ENCODE results near the gene WARS2.

Gene WARS2

GRCh38 chr1:119002028-119002686 lies 138.3 kb downstream of the WARS2 start:
- no peak overlapping the region for H3K4me3 ChIP-seq (replicated peaks; ENCODE audit: low read depth, low read length)

GRCh38 chr1:119001181-119002027 lies 139.0 kb downstream of the WARS2 start:
- H3K36me3 ChIP-seq (ENCODE audit: control insufficient read depth, insufficient read depth, low read length): no peaks in the 10 kb centered on the region
- H3K27me3 ChIP-seq (replicated peaks; ENCODE audit: control insufficient read depth, insufficient read depth, low read length): peaks cover 2% of the 10 kb centered on the region
- TF ChIP-seq CTCF (IDR thresholded peaks at IDR 0.05; ENCODE audit: insufficient read depth, low read length, poor library complexity, severe bottlenecking): no peak
- no peak overlapping the region; the same call in 1 of the 2 replicates for H3K4me3 ChIP-seq (replicated peaks; ENCODE audit: low read depth, low read length)
- DNase-seq (ENCODE audit: extremely low read depth, insufficient read length): no peak

More at GRCh38 chr1:119002028-119002686, 138.3 kb downstream of the WARS2 start:
- Histone ChIP-seq H3K27me3 (replicated peaks; ENCODE audit: control insufficient read depth, insufficient read depth, low read length) (peaks cover 2% of the 10 kb centered on the region), H3K36me3 (ENCODE audit: control insufficient read depth, insufficient read depth, low read length) (no peaks in the 10 kb centered on the region)
- no peak for DNase-seq (ENCODE audit: extremely low read depth, insufficient read length)
- no peak for TF ChIP-seq CTCF (IDR thresholded peaks at IDR 0.05; ENCODE audit: insufficient read depth, low read length, poor library complexity, severe bottlenecking)

GRCh38 chr1:119000371-119001180 lies 139.9 kb downstream of the WARS2 start:
- TF ChIP-seq CTCF (IDR thresholded peaks at IDR 0.05; ENCODE audit: insufficient read depth, low read length, poor library complexity, severe bottlenecking): no peak
- DNase-seq (ENCODE audit: extremely low read depth, insufficient read length): no peak
- Histone ChIP-seq H3K4me3 (replicated peaks; ENCODE audit: low read depth, low read length) (no peak overlapping the region), H3K36me3 (ENCODE audit: control insufficient read depth, insufficient read depth, low read length) (no peaks in the 10 kb centered on the region), H3K27me3 (replicated peaks; ENCODE audit: control insufficient read depth, insufficient read depth, low read length) (peaks cover 2% of the 10 kb centered on the region)

GRCh38 chr1:118999348-119000071 lies 140.9 kb downstream of the WARS2 start:
- no peak for DNase-seq (ENCODE audit: extremely low read depth, insufficient read length)
- H3K4me3 ChIP-seq (replicated peaks; ENCODE audit: low read depth, low read length): no peak overlapping the region
- H3K36me3 ChIP-seq (ENCODE audit: control insufficient read depth, insufficient read depth, low read length): no peaks in the 10 kb centered on the region
- TF ChIP-seq CTCF (IDR thresholded peaks at IDR 0.05; ENCODE audit: insufficient read depth, low read length, poor library complexity, severe bottlenecking): no peak
- H3K27me3 ChIP-seq (replicated peaks; ENCODE audit: control insufficient read depth, insufficient read depth, low read length): no peaks in the 10 kb centered on the region; the same call in none of the 2 replicates

- no peak for DNase-seq (ENCODE audit: extremely low read depth, insufficient read length)
- no peak for TF ChIP-seq CTCF (IDR thresholded peaks at IDR 0.05; ENCODE audit: insufficient read depth, low read length, poor library complexity, severe bottlenecking)
- no peaks in the 10 kb centered on the region for H3K36me3 ChIP-seq (ENCODE audit: control insufficient read depth, insufficient read depth, low read length)
- no peaks in the 10 kb centered on the region; the same call in none of the 2 replicates for H3K27me3 ChIP-seq (replicated peaks; ENCODE audit: control insufficient read depth, insufficient read depth, low read length)
- H3K4me3 ChIP-seq (replicated peaks; ENCODE audit: low read depth, low read length): no peak overlapping the region
These were observed 142.3 kb downstream of the WARS2 start for GRCh38 chr1:118998171-118998570.

All from GM06990 (cell line).